ENCODE results near the gene STAG3. TPM values are rescaled to one million over a fixed set of nuclear protein-coding genes. Genes with fewer than 3 reads are reported as not detected.

The STAG3 gene
- total RNA-seq, 1 donor from 2014 or later: 2.3 TPM

- peak within 1 kb of the TSS; percentile 98 for H3K4me3 ChIP-seq
- TF ChIP-seq, protein P1, sequence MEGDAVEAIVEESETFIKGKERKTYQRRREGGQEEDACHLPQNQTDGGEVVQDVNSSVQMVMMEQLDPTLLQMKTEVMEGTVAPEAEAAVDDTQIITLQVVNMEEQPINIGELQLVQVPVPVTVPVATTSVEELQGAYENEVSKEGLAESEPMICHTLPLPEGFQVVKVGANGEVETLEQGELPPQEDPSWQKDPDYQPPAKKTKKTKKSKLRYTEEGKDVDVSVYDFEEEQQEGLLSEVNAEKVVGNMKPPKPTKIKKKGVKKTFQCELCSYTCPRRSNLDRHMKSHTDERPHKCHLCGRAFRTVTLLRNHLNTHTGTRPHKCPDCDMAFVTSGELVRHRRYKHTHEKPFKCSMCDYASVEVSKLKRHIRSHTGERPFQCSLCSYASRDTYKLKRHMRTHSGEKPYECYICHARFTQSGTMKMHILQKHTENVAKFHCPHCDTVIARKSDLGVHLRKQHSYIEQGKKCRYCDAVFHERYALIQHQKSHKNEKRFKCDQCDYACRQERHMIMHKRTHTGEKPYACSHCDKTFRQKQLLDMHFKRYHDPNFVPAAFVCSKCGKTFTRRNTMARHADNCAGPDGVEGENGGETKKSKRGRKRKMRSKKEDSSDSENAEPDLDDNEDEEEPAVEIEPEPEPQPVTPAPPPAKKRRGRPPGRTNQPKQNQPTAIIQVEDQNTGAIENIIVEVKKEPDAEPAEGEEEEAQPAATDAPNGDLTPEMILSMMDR (IDR thresholded peaks at IDR 0.05): no peak
- peaks cover 15% of the 10 kb centered on the region for H3K4me1 ChIP-seq
- H3K9me3 ChIP-seq: no peaks in the 10 kb centered on the region
- peak within 1 kb of the TSS; percentile 85 for H3K27ac ChIP-seq
- ATAC-seq: peak; percentile 94
- no peaks in the 10 kb centered on the region for H3K27me3 ChIP-seq
- intact Hi-C loops (cut with DNase I): no loop called here
- peak; percentile 97 for DNase-seq
- H3K36me3 ChIP-seq: peaks cover 25% of the 10 kb centered on the region
Observed at GRCh38 chr7:100158229-100159098, 19.3 kb upstream of the STAG3 start, which contains the start of gene TRAPPC14. TSS of gene TRAPPC14 (minus strand) at chr7:100158723. CDS start at chr7:100158499, 224 bp downstream.

DNA sequence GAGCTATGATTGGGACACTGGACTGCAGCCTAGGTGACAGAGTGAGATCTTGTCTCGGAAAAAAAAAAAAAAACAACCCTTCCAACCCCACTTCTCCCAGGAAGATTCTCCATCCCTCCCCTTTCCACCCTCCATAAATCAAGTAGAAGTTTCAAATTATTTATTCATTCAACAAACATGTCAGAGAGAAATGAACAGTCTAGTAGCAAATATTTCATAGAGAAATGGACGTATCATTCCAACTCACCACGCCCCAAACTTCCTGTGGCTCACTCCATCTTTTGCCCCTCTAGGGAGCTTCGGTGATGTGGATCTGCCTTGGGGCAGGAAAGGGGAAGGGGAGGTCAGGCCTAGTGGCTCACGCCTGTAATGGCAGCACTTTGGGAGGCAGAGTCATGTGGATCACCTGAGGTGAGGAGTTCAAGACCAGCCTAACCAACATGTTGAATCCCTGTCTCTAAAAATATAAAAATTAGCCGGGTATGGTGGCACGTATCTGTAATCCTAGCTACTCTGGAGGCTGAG lies 18.6 kb upstream of the STAG3 start:
- H3K27me3 ChIP-seq: no peaks in the 10 kb centered on the region
- no peak for ATAC-seq
- H3K4me1 ChIP-seq: peaks cover 12% of the 10 kb centered on the region
- H3K27ac ChIP-seq: peak overlapping the region; percentile 85
- no peak for DNase-seq
- intact Hi-C loops (cut with DNase I): no loop called here
- peak overlapping the region; percentile 98 for H3K4me3 ChIP-seq
- TF ChIP-seq, protein P1 (IDR thresholded peaks at IDR 0.05): no peak
- peaks cover 25% of the 10 kb centered on the region for H3K36me3 ChIP-seq
- H3K9me3 ChIP-seq: no peaks in the 10 kb centered on the region

- no peak for ATAC-seq
- no peak overlapping the region for H3K27ac ChIP-seq
- no peak overlapping the region for H3K4me3 ChIP-seq
- no peaks in the 10 kb centered on the region for H3K9me3 ChIP-seq
- intact Hi-C loops (cut with DNase I): no loop called here
- peaks cover 12% of the 10 kb centered on the region for H3K4me1 ChIP-seq
- H3K36me3 ChIP-seq: peaks cover 18% of the 10 kb centered on the region
- no peaks in the 10 kb centered on the region for H3K27me3 ChIP-seq
- TF ChIP-seq, protein P1 (IDR thresholded peaks at IDR 0.05): no peak
- no peak for DNase-seq
Observed at GRCh38 chr7:100160067-100160466, 17.7 kb upstream of the STAG3 start.

GRCh38 chr7:100163006-100163531 lies 14.6 kb upstream of the STAG3 start:
- TF ChIP-seq, protein P1 (IDR thresholded peaks at IDR 0.05): no peak
- intact Hi-C loops (cut with DNase I): no loop called here
- DNase-seq: no peak

GRCh38 chr7:100163871-100164270 lies 13.8 kb upstream of the STAG3 start:
- H3K4me1 ChIP-seq: peaks cover 6% of the 10 kb centered on the region
- DNase-seq: no peak
- no peaks in the 10 kb centered on the region for H3K9me3 ChIP-seq
- ATAC-seq: no peak
- no peaks in the 10 kb centered on the region for H3K27me3 ChIP-seq
- TF ChIP-seq, protein P1 (IDR thresholded peaks at IDR 0.05): no peak
- H3K27ac ChIP-seq: no peak overlapping the region
- intact Hi-C loops (cut with DNase I): no loop called here
- H3K4me3 ChIP-seq: no peak overlapping the region
- no peaks in the 10 kb centered on the region for H3K36me3 ChIP-seq

More at GRCh38 chr7:100163006-100163531, 14.6 kb upstream of the STAG3 start:
- Histone ChIP-seq H3K36me3 (no peaks in the 10 kb centered on the region), H3K4me1 (peaks cover 4% of the 10 kb centered on the region), H3K27me3 (no peaks in the 10 kb centered on the region), H3K27ac (no peak overlapping the region), H3K4me3 (no peak overlapping the region), H3K9me3 (no peaks in the 10 kb centered on the region)
- no peak for ATAC-seq
